ENCODE data around the gene KCNT2. TPM values are rescaled to one million over a fixed set of nuclear protein-coding genes. Genes with fewer than 3 reads are reported as not detected.

Gene KCNT2
- polyA plus RNA-seq, 1 donor from 2014 or later = 21.4 TPM

GRCh38 chr1:196546272-196547111, 61.7 kb downstream of the KCNT2 start:
- Histone ChIP-seq H2AFZ (ENCODE audit: low read depth, low read length) (no peak overlapping the region), H3K4me3 (ENCODE audit: low read length) (no peak overlapping the region), H3K9ac (ENCODE audit: low read length) (no peak overlapping the region), H3K27me3 (ENCODE audit: insufficient read depth, low read depth, low read length) (no peaks in the 10 kb centered on the region), H4K20me1 (ENCODE audit: insufficient read depth) (no peaks in the 10 kb centered on the region), H3K79me2 (replicated peaks; ENCODE audit: insufficient read depth, low read length) (no peaks in the 10 kb centered on the region), H3K27ac (ENCODE audit: low read length) (no peak overlapping the region), H3K4me2 (ENCODE audit: low read length) (no peak overlapping the region), H3K36me3 (ENCODE audit: insufficient read depth, low read length) (no peaks in the 10 kb centered on the region), H3K9me2 (ENCODE audit: insufficient read depth, low read length) (no peaks in the 10 kb centered on the region), H3K9me3 (ENCODE audit: low read length) (no peaks in the 10 kb centered on the region), H3F3A (ENCODE audit: insufficient read depth, low read length, poor library complexity, severe bottlenecking) (no peaks in the 10 kb centered on the region)
- no peak for TF ChIP-seq EZH2 (IDR thresholded peaks at IDR 0.05; ENCODE audit: borderline replicate concordance, insufficient read depth, low read length, poor library complexity, severe bottlenecking)
- TF ChIP-seq, protein P1, sequence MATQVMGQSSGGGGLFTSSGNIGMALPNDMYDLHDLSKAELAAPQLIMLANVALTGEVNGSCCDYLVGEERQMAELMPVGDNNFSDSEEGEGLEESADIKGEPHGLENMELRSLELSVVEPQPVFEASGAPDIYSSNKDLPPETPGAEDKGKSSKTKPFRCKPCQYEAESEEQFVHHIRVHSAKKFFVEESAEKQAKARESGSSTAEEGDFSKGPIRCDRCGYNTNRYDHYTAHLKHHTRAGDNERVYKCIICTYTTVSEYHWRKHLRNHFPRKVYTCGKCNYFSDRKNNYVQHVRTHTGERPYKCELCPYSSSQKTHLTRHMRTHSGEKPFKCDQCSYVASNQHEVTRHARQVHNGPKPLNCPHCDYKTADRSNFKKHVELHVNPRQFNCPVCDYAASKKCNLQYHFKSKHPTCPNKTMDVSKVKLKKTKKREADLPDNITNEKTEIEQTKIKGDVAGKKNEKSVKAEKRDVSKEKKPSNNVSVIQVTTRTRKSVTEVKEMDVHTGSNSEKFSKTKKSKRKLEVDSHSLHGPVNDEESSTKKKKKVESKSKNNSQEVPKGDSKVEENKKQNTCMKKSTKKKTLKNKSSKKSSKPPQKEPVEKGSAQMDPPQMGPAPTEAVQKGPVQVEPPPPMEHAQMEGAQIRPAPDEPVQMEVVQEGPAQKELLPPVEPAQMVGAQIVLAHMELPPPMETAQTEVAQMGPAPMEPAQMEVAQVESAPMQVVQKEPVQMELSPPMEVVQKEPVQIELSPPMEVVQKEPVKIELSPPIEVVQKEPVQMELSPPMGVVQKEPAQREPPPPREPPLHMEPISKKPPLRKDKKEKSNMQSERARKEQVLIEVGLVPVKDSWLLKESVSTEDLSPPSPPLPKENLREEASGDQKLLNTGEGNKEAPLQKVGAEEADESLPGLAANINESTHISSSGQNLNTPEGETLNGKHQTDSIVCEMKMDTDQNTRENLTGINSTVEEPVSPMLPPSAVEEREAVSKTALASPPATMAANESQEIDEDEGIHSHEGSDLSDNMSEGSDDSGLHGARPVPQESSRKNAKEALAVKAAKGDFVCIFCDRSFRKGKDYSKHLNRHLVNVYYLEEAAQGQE (IDR thresholded peaks at IDR 0.05; ENCODE audit: borderline replicate concordance) = no peak
- no peak for TF ChIP-seq CTCF (IDR thresholded peaks at IDR 0.05; ENCODE audit: poor library complexity, severe bottlenecking)
- no peak for TF ChIP-seq POLR2AphosphoS5 (IDR thresholded peaks at IDR 0.05)
- no peak for TF ChIP-seq MXI1 (conservative IDR thresholded peaks at IDR 0.05; ENCODE audit: poor library complexity, severe bottlenecking)
- TF ChIP-seq TAF1 (IDR thresholded peaks at IDR 0.05; ENCODE audit: low read depth) = no peak
- no peak for TF ChIP-seq SMC3 (conservative IDR thresholded peaks at IDR 0.05; ENCODE audit: poor library complexity)
- no peak for TF ChIP-seq EP300 (conservative IDR thresholded peaks at IDR 0.05; ENCODE audit: poor library complexity, severe bottlenecking)
- no peak for TF ChIP-seq RAD21 (conservative IDR thresholded peaks at IDR 0.05)

GRCh38 chr1:196545222-196545621, 63.0 kb downstream of the KCNT2 start:
- H4K20me1 ChIP-seq (ENCODE audit: insufficient read depth) = no peaks in the 10 kb centered on the region
- TF ChIP-seq POLR2AphosphoS5 (IDR thresholded peaks at IDR 0.05) (no peak), CTCF (IDR thresholded peaks at IDR 0.05; ENCODE audit: poor library complexity, severe bottlenecking) (no peak), EP300 (conservative IDR thresholded peaks at IDR 0.05; ENCODE audit: poor library complexity, severe bottlenecking) (no peak), MXI1 (conservative IDR thresholded peaks at IDR 0.05; ENCODE audit: poor library complexity, severe bottlenecking) (no peak), TAF1 (IDR thresholded peaks at IDR 0.05; ENCODE audit: low read depth) (no peak), RAD21 (conservative IDR thresholded peaks at IDR 0.05) (no peak), EZH2 (IDR thresholded peaks at IDR 0.05; ENCODE audit: borderline replicate concordance, insufficient read depth, low read length, poor library complexity, severe bottlenecking) (no peak), SMC3 (conservative IDR thresholded peaks at IDR 0.05; ENCODE audit: poor library complexity) (no peak)
- TF ChIP-seq, protein P1 (IDR thresholded peaks at IDR 0.05; ENCODE audit: borderline replicate concordance) = no peak
- no peaks in the 10 kb centered on the region for H3K27me3 ChIP-seq (ENCODE audit: insufficient read depth, low read depth, low read length)
- H3K79me2 ChIP-seq (replicated peaks; ENCODE audit: insufficient read depth, low read length) = no peaks in the 10 kb centered on the region
- H3K36me3 ChIP-seq (ENCODE audit: insufficient read depth, low read length) = no peaks in the 10 kb centered on the region
- H3K4me2 ChIP-seq (ENCODE audit: low read length) = no peak overlapping the region
- no peak overlapping the region for H2AFZ ChIP-seq (ENCODE audit: low read depth, low read length)
- no peak overlapping the region for H3K9ac ChIP-seq (ENCODE audit: low read length)
- H3F3A ChIP-seq (ENCODE audit: insufficient read depth, low read length, poor library complexity, severe bottlenecking) = no peaks in the 10 kb centered on the region
- no peaks in the 10 kb centered on the region for H3K9me3 ChIP-seq (ENCODE audit: low read length)
- no peaks in the 10 kb centered on the region for H3K9me2 ChIP-seq (ENCODE audit: insufficient read depth, low read length)
- H3K4me3 ChIP-seq (ENCODE audit: low read length) = no peak overlapping the region
- H3K27ac ChIP-seq (ENCODE audit: low read length) = no peak overlapping the region

All from neural cell (in vitro differentiated cells).